ENCODE data around the gene JAKMIP3. TPM values are rescaled to one million over a fixed set of nuclear protein-coding genes. Genes with fewer than 3 reads are reported as not detected.

The JAKMIP3 gene
- 0.45 and 0.66 TPM in 2 replicates for polyA plus RNA-seq (2014; cell fraction: cytosol; rRNA removed)
- 1.7 and 3.9 TPM in 2 replicates for polyA plus RNA-seq (2014; cell fraction: nucleus; rRNA removed)

DNA sequence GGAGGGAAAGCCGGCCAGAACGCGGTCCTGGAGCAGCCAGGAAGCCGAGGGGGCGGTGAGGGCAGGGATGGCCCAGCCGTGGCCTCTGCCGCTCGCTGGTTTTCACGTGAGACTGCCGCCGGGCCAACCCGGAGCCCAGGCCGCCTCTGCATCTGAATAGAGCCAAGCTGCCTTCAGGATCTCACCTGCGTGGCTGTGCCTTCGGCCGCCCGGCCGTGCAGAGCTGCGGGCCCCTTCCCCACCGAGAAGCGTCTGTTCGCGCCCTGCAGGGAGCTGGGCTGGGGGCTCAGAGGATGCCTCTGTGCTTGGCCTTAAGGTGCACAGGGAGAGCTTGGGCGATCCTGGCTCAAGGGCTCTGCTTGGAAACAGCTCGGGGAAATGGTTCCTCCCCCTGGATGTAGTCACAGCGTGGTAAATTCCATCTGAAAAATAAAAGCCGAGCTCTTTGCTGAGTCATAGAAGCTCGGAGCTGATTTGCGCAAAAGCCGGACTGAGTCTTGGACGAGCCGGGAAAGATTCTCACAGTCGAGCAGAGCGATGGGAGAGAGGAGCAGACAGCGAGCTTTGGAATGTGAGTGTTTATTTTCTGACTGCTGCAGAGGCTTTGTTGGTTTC lies at the start of gene JAKMIP3:
Gene JAKMIP3, plus strand, starts transcription at position 456 of the 615 bp plus-strand sequence. CDS start 38,863 bp downstream, outside the sequence.
- DNase-seq (ENCODE audit: low spot score) = peak; percentile 21

DNA sequence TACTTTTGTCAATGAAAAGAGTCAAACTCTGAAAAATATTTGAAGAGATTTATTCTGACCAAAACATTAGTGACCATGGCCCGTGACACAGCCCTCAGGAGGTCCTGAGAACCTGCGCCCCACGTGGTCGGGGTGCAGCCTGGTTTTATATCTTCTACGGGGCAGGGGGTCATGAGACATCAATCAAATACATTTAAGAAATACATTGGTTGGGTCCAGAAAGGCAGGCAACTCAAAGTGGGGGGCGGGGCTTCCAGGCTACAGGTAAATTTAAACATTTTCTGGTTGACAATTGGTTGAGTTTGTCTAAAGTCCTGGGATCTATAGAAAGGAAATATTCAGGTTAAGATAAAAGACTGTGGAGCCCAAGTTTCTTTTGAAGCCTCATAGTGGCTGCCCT lies 49.2 kb upstream of the JAKMIP3 start:
- no peak for DNase-seq (ENCODE audit: low spot score)

DNA sequence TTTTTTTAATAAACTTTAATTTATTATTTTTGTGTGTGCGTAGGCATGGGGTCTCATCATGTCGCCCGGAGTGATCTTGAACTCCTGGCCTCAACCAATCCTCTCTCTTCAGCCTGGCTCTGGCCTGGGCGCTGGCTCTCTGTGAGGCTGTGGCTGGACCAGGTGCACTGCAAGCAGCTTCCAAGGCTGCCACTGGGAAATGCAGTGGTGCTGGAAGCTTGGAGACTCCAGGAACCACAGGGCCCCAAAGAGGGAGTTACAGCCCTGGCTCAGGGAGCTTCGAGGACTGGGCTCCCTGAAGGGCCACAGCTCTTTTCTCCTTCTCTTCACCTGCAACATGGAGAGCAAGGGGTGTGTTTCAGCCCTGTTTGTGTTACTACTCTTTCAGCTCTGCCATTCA lies 47.3 kb upstream of the JAKMIP3 start:
- DNase-seq (ENCODE audit: low spot score) = no peak

DNA sequence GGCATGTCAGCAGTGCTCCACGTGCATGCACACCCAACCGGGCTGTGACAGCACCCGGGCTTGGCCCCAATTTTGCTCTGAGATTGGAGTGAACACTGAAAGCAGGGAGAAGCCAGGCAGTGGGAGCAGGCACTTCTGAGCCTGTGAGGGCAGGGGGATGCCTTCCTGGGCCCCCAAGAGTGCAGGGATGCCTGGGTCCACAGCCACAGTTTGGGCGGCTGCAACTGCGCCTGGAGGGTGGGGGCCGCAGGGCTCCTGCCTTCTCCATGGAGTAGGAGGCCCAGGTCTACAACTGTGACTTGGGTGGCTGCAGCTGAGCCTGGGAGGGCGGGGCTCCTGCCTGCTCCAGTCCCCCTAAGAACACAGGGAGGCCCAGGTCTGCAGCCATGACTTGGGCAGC lies 46.4 kb upstream of the JAKMIP3 start:
- no peak for DNase-seq (ENCODE audit: low spot score)

DNA sequence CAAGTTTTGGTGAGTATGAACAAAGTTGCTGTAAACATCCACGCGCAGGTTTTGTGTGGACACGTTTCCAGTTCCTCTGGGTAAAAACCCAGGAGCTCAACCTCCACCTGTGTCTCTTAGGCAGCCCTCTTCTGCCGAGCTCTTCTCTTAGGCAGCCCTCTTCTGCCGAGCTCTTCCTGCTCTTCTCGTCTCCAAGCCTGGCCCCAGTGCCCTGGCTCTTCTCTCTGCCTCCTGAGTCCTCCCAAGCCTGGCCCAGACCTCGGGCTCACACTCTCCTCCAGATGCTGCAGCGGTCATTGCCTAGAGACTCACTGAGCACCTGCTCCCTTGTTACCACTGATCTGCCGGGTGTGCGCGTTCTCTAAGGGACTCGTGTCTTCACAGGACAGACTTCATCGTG lies 45.3 kb upstream of the JAKMIP3 start:
- no peak for DNase-seq (ENCODE audit: low spot score)

DNA sequence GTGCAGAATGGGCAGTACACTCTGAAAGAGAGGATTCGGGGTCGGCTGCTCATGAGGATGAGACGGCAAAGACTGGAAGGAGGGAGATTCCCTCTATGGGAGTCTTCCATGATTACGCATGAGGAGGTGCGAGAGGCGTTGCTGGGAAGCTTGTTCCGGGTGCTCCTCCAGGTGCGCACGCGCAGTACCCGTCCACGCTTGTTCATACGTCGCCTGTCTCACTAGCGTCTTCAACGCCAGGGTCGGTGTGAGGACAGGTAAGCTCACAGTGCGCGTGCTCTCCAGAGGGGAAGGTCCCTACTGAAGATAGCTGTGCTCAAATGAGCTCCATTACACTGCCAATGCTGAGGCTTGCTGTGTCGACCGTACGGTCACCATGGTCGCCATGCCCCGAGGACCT lies 44.7 kb upstream of the JAKMIP3 start:
- DNase-seq (ENCODE audit: low spot score) = no peak

DNA sequence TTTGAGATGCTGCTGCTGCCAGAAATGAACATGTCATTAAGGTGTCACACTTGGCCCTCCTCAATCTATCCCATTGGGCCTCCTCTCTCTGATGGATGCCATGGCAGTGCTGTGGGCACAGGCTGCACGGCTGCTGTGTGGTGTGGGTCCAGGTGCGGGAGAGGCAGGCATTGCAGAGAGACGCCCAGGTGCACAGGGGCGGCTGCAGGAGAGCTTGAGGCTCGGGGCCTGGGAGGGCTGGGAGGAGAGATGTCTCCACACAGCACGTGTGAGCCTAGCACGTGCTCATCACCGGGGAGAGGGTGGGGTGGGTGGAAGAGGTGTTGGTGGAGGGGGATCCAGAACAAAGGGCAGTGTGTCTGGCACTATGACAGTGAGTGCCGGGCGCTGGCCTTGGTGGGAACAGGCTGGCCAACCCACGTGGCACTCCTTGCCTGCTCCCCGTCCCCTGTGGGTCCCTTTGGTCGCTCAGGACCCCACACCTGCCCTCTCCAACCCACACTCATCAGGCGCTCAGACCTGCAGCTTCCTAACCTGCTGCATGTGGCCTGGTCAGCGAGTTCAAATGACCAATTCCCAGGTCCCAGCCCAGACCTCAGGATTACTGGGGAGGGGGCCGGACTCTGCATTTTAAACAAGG lies 44.1 kb upstream of the JAKMIP3 start:
- no peak for DNase-seq (ENCODE audit: low spot score)

DNA sequence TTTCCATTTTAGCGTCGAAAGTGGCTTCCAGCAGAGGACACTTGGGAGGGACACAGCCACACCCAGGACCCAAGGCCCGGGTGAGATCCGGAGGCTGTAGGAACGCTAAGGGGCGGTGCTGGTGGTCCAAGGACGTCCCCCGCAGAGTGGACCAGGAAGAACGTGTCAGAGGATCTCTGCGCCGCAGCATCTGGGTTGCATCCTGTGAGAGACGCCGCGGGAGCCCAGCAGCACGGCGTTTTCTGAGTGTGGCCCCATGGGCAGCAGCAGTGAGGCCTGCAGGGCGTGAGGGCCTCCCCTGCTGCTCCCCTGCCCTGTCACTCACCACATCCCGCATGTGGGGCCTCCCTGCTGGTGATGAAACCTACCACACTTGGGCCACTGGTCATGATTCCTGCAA lies 43.5 kb upstream of the JAKMIP3 start:
- no peak for DNase-seq (ENCODE audit: low spot score)

DNA sequence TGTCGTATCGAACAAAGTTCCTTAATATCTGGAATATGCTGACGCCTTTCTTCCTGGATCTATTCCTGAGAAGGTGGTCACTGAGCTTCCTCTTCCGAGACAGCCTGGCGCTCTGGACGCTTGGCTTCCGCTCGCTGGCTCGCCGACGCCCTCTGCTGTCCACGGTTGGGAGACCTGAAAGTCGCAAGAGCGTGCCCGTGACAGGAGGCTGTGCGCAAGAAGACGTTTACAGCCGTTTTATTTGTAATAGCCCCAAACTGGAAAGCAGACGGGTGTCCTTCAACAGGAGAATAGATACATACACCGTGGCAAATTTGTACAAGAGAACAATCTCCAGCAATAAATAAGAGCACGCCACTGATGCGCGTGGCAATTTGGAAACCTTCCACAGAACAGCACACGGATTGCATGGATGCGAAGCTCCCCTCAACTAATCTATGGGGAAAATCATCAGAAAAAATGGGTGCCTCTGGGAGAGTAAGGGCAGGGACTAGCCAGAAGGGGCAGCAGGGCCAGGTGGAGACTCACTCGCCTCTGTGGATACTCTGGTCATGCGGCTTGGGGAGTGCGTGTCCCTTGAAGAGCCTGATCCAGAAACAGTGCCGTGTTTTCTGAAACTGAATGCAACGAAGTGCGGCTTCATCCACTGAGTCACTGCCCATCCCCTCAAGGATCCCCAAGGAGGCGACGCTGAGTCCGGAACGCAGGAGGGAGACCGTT lies 42.5 kb upstream of the JAKMIP3 start:
- peak; percentile 70 for DNase-seq (ENCODE audit: low spot score)

DNA sequence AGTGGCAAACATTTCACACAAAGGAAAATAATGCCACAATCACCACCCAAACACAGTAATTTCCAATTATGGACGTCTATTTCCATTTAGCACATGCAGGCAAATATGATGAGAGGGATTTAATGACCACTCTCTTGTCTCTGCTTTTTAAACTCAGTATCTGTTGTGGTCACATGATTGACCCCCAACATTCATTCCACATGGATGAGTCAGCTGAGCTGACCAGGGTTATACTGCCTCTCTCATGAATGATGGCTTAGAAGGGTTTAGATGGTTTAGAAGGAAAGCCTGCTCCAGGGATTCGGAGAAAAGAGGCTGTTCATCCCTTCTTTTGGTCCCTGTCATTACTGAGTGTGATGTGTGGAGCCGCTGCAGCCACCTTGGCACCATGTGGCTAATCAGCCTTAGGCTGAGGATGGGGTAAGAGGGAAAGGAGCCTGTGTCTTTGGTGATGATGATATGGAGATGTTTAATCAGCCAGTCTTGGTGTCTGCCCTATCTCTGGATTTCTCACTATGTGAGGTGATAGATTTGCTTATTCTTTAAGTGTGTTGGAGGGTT lies 38.2 kb upstream of the JAKMIP3 start:
- DNase-seq (ENCODE audit: low spot score) = no peak

DNA sequence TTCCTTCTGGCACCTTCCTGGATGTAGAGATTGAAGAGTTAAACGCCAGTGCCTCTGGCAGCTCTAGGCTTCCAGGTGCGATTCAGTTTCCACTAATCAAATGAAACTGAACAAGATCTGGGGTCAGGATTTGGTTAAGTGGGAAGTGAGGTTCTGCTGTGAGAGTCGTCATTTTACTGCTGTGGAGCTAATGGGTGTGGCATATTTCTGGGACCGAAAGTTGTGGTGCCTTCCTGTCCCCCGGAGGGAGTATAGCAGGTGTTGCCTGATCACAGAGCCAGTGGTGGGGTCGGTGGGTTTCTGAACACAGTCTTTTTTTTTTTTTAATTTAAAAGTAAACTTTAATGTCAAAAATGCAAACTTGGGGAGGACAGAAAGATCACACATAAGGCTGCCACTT lies 37.0 kb upstream of the JAKMIP3 start:
- DNase-seq (ENCODE audit: low spot score) = peak; percentile 39

DNA sequence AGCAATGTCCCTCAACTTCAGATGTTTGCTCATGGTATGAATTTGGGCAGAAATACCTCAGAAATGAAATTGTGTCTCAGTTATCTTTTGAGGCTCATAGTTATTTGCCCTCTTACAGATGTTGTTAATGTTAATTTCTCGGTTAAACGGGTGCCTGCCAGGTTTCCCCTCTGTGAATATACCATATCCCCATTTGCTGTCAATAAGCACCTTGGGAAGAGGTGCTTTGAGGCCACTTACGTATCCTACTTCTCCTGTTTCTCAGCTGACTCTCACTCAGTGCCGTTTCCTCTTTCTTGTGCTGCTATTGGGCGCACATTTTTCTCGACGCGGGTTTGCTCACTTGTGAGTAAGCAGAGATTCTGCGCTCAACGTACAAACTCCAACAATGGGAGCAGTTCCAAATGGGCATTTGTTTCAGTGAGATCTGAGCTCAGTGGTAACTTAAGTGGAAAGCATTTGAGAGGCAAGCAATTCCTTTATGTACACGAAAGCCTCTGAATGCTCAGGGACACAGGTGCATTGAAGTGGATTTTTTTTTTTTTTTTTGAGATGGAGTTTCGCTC lies 34.8 kb upstream of the JAKMIP3 start:
- no peak for DNase-seq (ENCODE audit: low spot score)

DNA sequence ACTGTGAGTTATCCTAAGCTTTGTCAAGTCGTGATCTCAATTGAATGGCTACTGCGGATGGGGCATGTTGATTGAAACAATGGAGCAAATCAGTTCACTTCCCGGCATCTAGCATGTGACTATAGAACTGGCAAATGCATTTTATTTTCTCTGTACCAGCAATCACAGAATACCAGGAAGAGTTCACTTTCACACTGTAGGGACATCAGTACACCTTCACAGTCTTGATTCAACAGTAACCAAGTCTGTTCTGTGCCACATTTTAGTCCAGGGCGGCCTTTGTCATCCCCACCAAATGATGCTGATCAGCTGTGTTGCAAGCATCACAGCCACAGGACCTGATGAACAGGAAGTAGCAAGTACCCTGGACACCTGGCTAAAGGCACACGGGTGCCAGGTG lies 32.1 kb upstream of the JAKMIP3 start:
- no peak for DNase-seq (ENCODE audit: low spot score)

DNA sequence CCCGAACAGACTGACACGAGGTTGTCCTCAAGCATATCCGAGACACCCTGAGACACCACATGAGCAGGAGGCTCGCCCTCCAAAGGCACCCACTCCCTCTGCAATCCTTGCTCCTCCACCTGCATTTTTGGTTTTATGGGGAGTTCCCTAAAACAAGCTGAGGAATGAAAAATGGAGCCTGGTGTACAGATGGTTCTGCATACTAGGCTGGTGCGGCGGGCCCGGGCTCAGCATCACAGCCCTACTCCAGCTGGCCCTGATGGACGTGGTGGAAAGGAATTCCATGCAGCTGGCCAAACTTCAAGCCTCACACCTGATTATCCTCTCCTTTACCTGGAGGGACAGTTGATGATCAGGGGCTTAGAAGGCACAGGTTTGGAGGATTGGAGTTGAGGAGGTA lies 30.3 kb upstream of the JAKMIP3 start:
- DNase-seq (ENCODE audit: low spot score) = no peak

DNA sequence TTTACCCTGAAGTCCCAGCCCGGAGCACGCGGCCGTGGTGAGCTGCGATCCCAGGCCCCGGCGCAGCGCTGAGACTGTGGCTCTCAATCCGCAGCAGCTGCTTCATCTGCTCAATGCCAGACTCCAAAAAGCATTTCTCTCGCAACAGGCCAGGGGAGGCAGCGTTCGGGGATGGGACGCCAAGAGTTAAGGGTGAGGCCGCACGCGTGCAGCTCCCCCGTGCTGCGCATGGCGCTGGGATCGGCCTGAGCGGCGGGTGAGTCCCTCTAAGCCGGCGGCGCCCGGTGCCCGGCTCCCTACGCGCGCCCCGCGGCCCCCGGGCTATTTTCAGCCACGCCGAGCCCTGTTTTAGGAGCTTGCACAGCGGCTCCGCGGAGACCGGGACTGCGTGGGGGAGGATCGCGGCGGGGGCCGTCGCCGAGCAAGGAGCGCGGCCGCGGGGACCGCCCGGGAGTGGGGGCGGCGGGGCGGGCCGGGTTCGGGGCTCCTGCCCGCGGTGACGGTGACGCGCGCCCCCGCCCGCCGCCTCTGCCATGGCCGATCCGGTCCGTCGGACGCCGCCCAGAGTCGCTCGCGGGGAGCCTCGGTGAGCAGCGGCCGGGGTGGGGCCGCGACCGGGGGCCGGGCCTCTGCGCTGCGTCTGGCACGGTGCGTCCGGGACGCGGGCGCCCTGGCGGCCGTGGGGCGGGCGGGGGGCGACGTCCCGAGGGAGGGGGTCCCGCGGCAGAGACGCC lies 29.4 kb upstream of the JAKMIP3 start:
- DNase-seq (ENCODE audit: low spot score) = peak; percentile 28

DNA sequence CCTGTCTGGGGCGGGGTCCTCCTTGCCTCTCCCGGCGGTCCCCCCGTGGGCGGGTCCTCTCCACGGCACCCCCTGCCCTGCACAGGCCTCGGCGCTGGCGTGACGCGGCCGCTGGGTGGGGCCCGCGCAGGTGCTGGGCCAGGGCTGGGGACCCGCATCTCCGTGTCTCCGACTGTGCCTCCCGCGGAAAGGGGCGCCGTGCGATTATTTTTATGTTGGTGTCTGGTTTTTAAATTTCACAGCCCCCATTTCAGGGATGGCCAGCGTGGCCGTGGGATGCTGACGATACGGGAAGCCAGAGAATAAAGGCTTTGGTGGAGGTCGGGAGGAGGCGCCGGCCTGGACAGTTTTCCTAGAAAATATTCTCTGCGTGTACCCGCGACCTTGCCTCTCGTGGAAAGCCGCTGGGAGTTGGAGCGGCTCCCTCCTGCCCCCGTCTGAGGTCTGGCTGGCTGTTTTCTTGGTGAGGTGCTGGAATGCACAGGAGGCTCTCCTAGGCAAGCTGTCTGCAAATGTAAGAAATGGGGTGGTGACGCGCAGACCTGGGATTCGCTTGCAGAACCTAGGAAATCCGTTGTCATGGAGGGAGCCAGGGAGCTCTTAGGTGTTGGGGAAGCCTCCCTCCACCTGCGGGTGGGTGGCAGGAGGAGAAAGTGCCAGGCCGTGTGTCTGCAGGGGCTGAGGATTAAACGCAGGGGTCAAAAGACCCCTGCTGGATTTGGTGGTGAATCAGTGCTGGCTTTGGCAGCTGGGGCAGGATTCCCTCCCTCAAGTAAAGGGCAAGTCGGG lies 28.7 kb upstream of the JAKMIP3 start:
- no peak for DNase-seq (ENCODE audit: low spot score)

DNA sequence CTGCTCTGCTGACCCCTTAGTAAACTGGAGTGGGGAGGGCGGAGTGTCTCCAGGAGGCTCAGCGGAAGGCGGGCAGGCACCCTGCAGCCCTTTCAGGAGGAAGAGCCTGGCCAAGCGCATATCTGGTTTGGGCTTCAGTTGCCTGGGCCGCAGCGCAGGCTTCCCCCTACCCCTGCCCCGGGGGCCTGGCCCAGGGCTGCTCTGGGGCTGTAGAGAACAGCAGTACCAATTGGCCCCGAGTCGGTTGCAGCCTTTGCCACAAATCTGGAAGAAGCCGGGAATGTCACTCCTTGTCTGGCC lies 28.1 kb upstream of the JAKMIP3 start:
- DNase-seq (ENCODE audit: low spot score) = no peak

DNA sequence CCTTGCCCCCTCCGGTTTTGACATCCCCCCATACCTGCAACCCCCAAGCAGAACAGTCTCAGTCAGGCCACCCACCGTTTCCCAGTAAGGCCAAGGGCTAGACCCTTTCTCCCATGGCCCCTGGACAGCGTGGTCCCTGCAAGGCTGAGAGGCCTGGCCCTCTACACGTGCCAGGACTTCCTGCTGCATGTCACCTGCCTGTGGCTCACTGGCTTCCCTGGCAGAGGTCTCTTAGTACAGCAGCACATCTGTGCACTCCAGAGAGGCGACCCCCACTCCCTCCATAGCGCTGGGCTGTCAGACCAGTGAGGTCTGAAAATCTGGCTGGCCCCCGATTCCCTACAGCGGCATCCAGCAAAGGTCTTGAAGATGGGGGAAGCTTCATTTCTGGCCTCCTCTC lies 26.4 kb upstream of the JAKMIP3 start:
- no peak for DNase-seq (ENCODE audit: low spot score)

DNA sequence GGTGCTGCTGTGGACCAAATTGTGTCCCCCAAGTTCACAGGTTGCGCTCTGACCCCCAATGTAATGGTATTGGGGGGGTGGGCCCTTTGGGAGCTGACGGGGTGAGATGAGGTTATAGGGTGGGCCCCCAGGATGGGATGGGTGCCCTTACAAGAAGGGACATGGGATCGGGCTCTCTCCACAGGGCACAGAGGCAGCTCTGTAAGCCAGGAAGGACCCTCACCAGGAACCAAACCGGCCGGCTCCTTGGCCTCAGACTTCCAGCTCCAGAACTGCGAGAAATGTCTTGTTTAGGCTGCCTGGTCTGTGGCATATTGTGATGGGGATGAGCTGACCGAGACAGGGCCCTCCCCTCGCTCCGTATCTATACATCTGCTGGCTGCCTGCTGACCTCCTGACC lies 25.7 kb upstream of the JAKMIP3 start:
- DNase-seq (ENCODE audit: low spot score) = peak; percentile 35

DNA sequence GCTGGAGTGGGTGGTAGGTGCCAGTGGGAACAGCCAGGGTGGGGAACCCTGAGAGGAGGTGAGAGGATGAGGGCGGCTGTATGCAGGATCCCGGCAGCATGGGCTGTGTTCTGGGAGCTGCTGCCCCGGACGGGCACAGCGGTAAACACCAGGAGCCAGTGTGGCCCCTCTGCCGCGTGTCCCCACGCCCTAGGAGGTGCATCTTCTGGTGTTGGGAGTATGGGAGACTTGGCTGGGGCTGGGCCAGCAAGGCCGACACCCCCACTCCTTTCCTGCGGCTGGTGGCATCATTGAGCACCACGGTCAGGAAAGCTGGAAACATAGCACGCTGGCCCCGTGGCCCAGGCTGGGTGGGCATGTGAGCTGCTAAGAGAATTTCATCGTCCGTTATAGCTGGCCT lies 24.4 kb upstream of the JAKMIP3 start:
- no peak for DNase-seq (ENCODE audit: low spot score)

All from SK-N-DZ (cell line).